A549 (cell line): ENCODE results near the gene USP46. TPM values are rescaled to one million over a fixed set of nuclear protein-coding genes. Genes with fewer than 3 reads are reported as not detected.

ENCODE experiments used
- ATAC-seq, 2 experiments: fragments of 200-7000 bp in 1 of 2; fragments of >200 bp in 1 of 2; cut with Nextera tagmentation in 1 of 2; cut with Tn5 transposase in 1 of 2; 3 replicates each; pipeline versions ENCODE4 v1.8.0 to v1.9.1; 2018 to 2020; ENCODE audit warnings: mild to moderate bottlenecking in 1 of 2, moderate library complexity in 1 of 2
- CTCF ChIA-PET: fragments of 300-600 bp; sonication (Branson Sonifier 250); formaldehyde crosslinking; extraction: SDS; loops from one replicate; lab custom pipeline; 2021; ENCODE audit warnings: antibody characterized with exemption, inconsistent platforms; lab: Yijun Ruan, JAX
- POLR2A ChIA-PET: fragments of 350-600 bp; formaldehyde crosslinking; extraction: SDS; loops from one replicate; lab custom pipeline; 2021; ENCODE audit warnings: antibody characterized with exemption, inconsistent platforms; lab: Yijun Ruan, JAX
- DNase-seq, 2 experiments: peaks; one replicate each; pipeline versions ENCODE4 v3.0.0 to v3.0.0-alpha.2; 2011 to 2016; ENCODE audit warnings: low read depth in 1 of 2, low spot score in 1 of 2
- FAIRE-seq: peaks from 2 replicates; lab custom pipeline; 2011; peaks lifted over from hg19 to GRCh38; lab: Jason Lieb, UNC
- H3K27ac ChIP-seq, 2 experiments: fragments of >200 bp; sonication (Bioruptor Twin); formaldehyde crosslinking; 3 replicates each; pipeline ENCODE4 v1.5.1; 2016 to 2017
- H3K4me1 ChIP-seq: fragments of >200 bp; sonication (Bioruptor Twin); formaldehyde crosslinking; 3 replicates; pipeline ENCODE4 v1.6.1; 2016
- H3K4me2 ChIP-seq: fragments of >200 bp; sonication (Bioruptor Twin); formaldehyde crosslinking; 3 replicates; pipeline ENCODE4 v1.6.1; 2016
- H3K4me3 ChIP-seq: fragments of >200 bp; sonication (Bioruptor Twin); formaldehyde crosslinking; 3 replicates; pipeline ENCODE4 v1.5.1; 2016
- H3K9me3 ChIP-seq: fragments of >200 bp; sonication (Bioruptor Twin); formaldehyde crosslinking; 3 replicates; pipeline ENCODE4 v1.6.1; 2016
- CBX2 ChIP-seq: fragments of 200-600 bp; sonication (generic); IDR thresholded peaks from 2 replicates; pipeline ENCODE4 v1.6.1; 2016; ENCODE audit warnings: low read depth, mild to moderate bottlenecking, borderline replicate concordance
- CBX8 ChIP-seq: fragments of 200-600 bp; sonication (generic); IDR thresholded peaks from 2 replicates; pipeline ENCODE4 v1.6.1; 2016
- CTCF ChIP-seq: fragments of >200 bp; sonication (Bioruptor Twin); formaldehyde crosslinking; IDR thresholded peaks from 3 replicates; pipeline ENCODE4 v1.5.1; 2016
- E2F6 ChIP-seq: IDR thresholded peaks from 2 replicates; pipeline ENCODE4 v1.6.1; 2012; ENCODE audit warnings: low read depth, borderline replicate concordance
- EP300 ChIP-seq, 2 experiments: fragments of >200 bp; sonication (Bioruptor Twin); formaldehyde crosslinking; IDR thresholded peaks; 2 replicates in 1 of 2; 3 replicates in 1 of 2; pipeline ENCODE4 v1.6.1; 2016 to 2017
- ESRRA ChIP-seq: fragments of 150-350 bp; IDR thresholded peaks from 2 replicates; pipeline ENCODE4 v1.6.1; 2014; ENCODE audit warnings: mild to moderate bottlenecking, low read length, borderline replicate concordance
- FOXS1 ChIP-seq: fragments of 250-450 bp; sonication (Bioruptor Pico); IDR thresholded peaks from 2 replicates; pipeline ENCODE4 v1.5.0; 2020; ENCODE audit warnings: mild to moderate bottlenecking, moderate library complexity
- HDAC2 ChIP-seq: fragments of 200-600 bp; sonication (generic); IDR thresholded peaks from 2 replicates; pipeline ENCODE4 v1.6.1; 2016
- HES2 ChIP-seq: fragments of >200 bp; sonication (Bioruptor Twin); formaldehyde crosslinking; IDR thresholded peaks from 2 replicates; pipeline ENCODE4 v1.6.1; 2016
- HEYL ChIP-seq: fragments of 250-450 bp; sonication (Bioruptor Pico); IDR thresholded peaks from 2 replicates; pipeline ENCODE4 v1.8.0; 2021; ENCODE audit warnings: mild to moderate bottlenecking, moderate library complexity
- HMGXB4 ChIP-seq: fragments of 250-450 bp; sonication (Bioruptor Pico); IDR thresholded peaks from 2 replicates; pipeline ENCODE4 v1.5.0; 2021; ENCODE audit warnings: mild to moderate bottlenecking, moderate library complexity, borderline replicate concordance
- HOXB5 ChIP-seq: fragments of 250-450 bp; sonication (Bioruptor Pico); IDR thresholded peaks from 2 replicates; pipeline ENCODE4 v1.5.0; 2020; ENCODE audit warnings: mild to moderate bottlenecking, moderate library complexity
- JUNB ChIP-seq: fragments of >200 bp; sonication (Bioruptor Twin); formaldehyde crosslinking; IDR thresholded peaks from 2 replicates; pipeline ENCODE4 v1.6.1; 2016
- KDM1A ChIP-seq: fragments of 200-600 bp; sonication (generic); IDR thresholded peaks from 2 replicates; pipeline ENCODE4 v1.6.1; 2016; ENCODE audit warnings: low read depth, mild to moderate bottlenecking
- KDM5A ChIP-seq: fragments of 200-600 bp; sonication (generic); IDR thresholded peaks from 2 replicates; pipeline ENCODE4 v1.6.1; 2016; ENCODE audit warnings: antibody characterized with exemption, mild to moderate bottlenecking
- NFE2L2 ChIP-seq: fragments of 150-350 bp; conservative IDR thresholded peaks from 2 replicates; pipeline ENCODE4 v1.6.1; 2014; ENCODE audit warnings: low read length
- NPAS2 ChIP-seq: fragments of 250-450 bp; sonication (Bioruptor Pico); IDR thresholded peaks from 2 replicates; pipeline ENCODE4 v1.8.0; 2022; ENCODE audit warnings: mild to moderate bottlenecking, moderate library complexity, borderline replicate concordance
- NR3C1 ChIP-seq: fragments of >200 bp; sonication (Bioruptor Twin); formaldehyde crosslinking; IDR thresholded peaks from 3 replicates; pipeline ENCODE4 v1.6.1; 2017
- PBX3 ChIP-seq: IDR thresholded peaks from 2 replicates; pipeline ENCODE4 v1.6.1; 2012
- POLR2A ChIP-seq: IDR thresholded peaks from 2 replicates; pipeline ENCODE4 v1.6.1; 2012; ENCODE audit warnings: mild to moderate bottlenecking, low read length
- REST ChIP-seq: fragments of 200-600 bp; sonication (generic); IDR thresholded peaks from 2 replicates; pipeline ENCODE4 v1.6.1; 2016; ENCODE audit warnings: antibody characterized with exemption, mild to moderate bottlenecking, moderate library complexity
- RNF2 ChIP-seq: fragments of 200-600 bp; sonication (generic); IDR thresholded peaks from 2 replicates; pipeline ENCODE4 v1.6.1; 2016; ENCODE audit warnings: low read depth, mild to moderate bottlenecking, antibody characterized with exemption, moderate library complexity, borderline replicate concordance
- SMC3 ChIP-seq: fragments of >200 bp; sonication (Bioruptor Twin); formaldehyde crosslinking; IDR thresholded peaks from 3 replicates; pipeline ENCODE4 v1.6.1; 2018; ENCODE audit warnings: inconsistent platforms
- SREBF2 ChIP-seq: fragments of 450-650 bp; IDR thresholded peaks from 2 replicates; pipeline ENCODE4 v1.6.1; 2014; ENCODE audit warnings: mild to moderate bottlenecking, moderate library complexity
- WGBS: methylation state at CpG from one replicate; pipeline ENCODE4 v1.1.6; 2017; ENCODE audit errors: missing lambda C conversion rate; 5-methylcytosine and 5-hydroxymethylcytosine counted together
- polyA plus RNA-seq, 4 experiments: library from polyadenylated mRNA; depleted of rRNA in 3 of 4; stranded (reverse); fragments of >200 nt; fragmentation: RNase III in 1 of 4; extraction: RNeasy Plus Mini Kit Qiagen cat#74134 plus additional on column Dnase treatment in 1 of 4; gene quantifications; 2 replicates in 3 of 4; 3 replicates in 1 of 4; pipeline ENCODE4 v1.2.3, GENCODE V29; 2011 to 2017

The USP46 gene
- polyA plus RNA-seq, 2 of the 4 experiments (the other 2 are of a cell fraction): 5.6 to 15.9 TPM

GRCh38 chr4:52606040-52606439, 53.1 kb downstream of the USP46 start:
- DNase-seq (no peak), ATAC-seq (no peak), FAIRE-seq (no peak)
- ChIA-PET CTCF (no interaction called here), POLR2A (no interaction called here)
- 95% methylated on average over 2 of the region's 2 CpGs for WGBS
- H3K4me2 ChIP-seq: no peak overlapping the region
- no peak overlapping the region for H3K27ac ChIP-seq
- H3K4me1 ChIP-seq: no peaks in the 10 kb centered on the region
- no peaks in the 10 kb centered on the region for H3K9me3 ChIP-seq
- TF ChIP-seq RNF2 (no peak), NFE2L2 (no peak), HDAC2 (no peak), KDM5A (no peak), E2F6 (no peak), CTCF (no peak), KDM1A (no peak), HEYL (CRISPR knock-in tag) (no peak), ESRRA (no peak), CBX2 (no peak), REST (no peak), POLR2A (no peak), HOXB5 (CRISPR knock-in tag) (no peak), FOXS1 (CRISPR knock-in tag) (no peak), NPAS2 (CRISPR knock-in tag) (no peak), HES2 (no peak), HMGXB4 (CRISPR knock-in tag) (no peak), CBX8 (no peak), SMC3 (no peak), SREBF2 (no peak)
- no peak overlapping the region for H3K4me3 ChIP-seq

GRCh38 chr4:52604215-52604614, 54.9 kb downstream of the USP46 start:
- POLR2A ChIA-PET: no interaction called here
- Histone ChIP-seq H3K27ac (no peak overlapping the region), H3K4me2 (no peak overlapping the region), H3K4me3 (no peak overlapping the region), H3K9me3 (no peaks in the 10 kb centered on the region), H3K4me1 (no peaks in the 10 kb centered on the region)
- CTCF ChIA-PET: no interaction called here
- 41% methylated on average over 3 of the region's 3 CpGs for WGBS
- DNase-seq: no peak
- FAIRE-seq: no peak
- no peak for TF ChIP-seq KDM5A
- TF ChIP-seq SREBF2: no peak
- no peak for TF ChIP-seq PBX3
- TF ChIP-seq NFE2L2: no peak
- no peak for TF ChIP-seq CBX2
- TF ChIP-seq EP300 (IDR thresholded peaks at IDR 0.05): no peak
- no peak for TF ChIP-seq NR3C1
- no peak for TF ChIP-seq JUNB
- no peak for ATAC-seq
